GM12878 (cell line): Measurements from ENCODE around the gene DHCR24. TPM values are rescaled to one million over a fixed set of nuclear protein-coding genes. Genes with fewer than 3 reads are reported as not detected.

Experiments
- ATAC-seq: fragments of 200-7000 bp; cut with Tn5 transposase; 3 replicates; pipeline ENCODE4 v1.9.1; 2020; ENCODE audit warnings: mild to moderate bottlenecking, moderate library complexity
- BruUV-seq: library from RNA; stranded (reverse); fragments of 400-500 nt; replicated peaks from 2 replicates; lab custom pipeline; 2021; lab: Mats Ljungman, UMichigan
- CTCF ChIA-PET: fragments of 300-600 bp; sonication (Branson Sonifier 250); formaldehyde crosslinking; extraction: SDS; loops from one replicate; lab custom pipeline; 2021; ENCODE audit warnings: inconsistent platforms; lab: Yijun Ruan, JAX
- POLR2A ChIA-PET: fragments of 350-600 bp; formaldehyde crosslinking; extraction: SDS; loops from one replicate; lab custom pipeline; 2021; ENCODE audit warnings: inconsistent platforms; lab: Charles Lee
- RAD21 ChIA-PET: fragments of 300-600 bp; sonication (Branson Sonifier 250); formaldehyde crosslinking; loops from one replicate; lab custom pipeline; 2023; ENCODE audit warnings: antibody characterized with exemption; ENCODE audit not compliant: unreplicated experiment; lab: Charles Lee
- SMC1A ChIA-PET: fragments of 300-600 bp; sonication (Branson Sonifier 250); formaldehyde crosslinking; loops from one replicate; lab custom pipeline; 2023; ENCODE audit not compliant: unreplicated experiment, uncharacterized antibody; lab: Charles Lee
- DNase-seq: peaks from one replicate; pipeline ENCODE4 v3.0.0-alpha.2; 2011; ENCODE audit warnings: low read depth, low spot score
- FAIRE-seq: peaks from 3 replicates; lab custom pipeline; 2011; peaks lifted over from hg19 to GRCh38; lab: Jason Lieb, UNC
- H2AFZ ChIP-seq: 2 replicates; pipeline ENCODE4 v1.6.0; 2011; ENCODE audit warnings: low read depth, low read length, control low read depth; ENCODE audit not compliant: control insufficient read depth
- H3K27ac ChIP-seq: 2 replicates; pipeline ENCODE4 v1.5.1; 2011; ENCODE audit warnings: control low read depth; ENCODE audit not compliant: control insufficient read depth, insufficient read depth
- H3K27me3 ChIP-seq, 2 experiments: replicated peaks in 1 of 2; 2 replicates each; pipeline versions ENCODE4 v1.6.0 to v1.6.1; 2011; ENCODE audit warnings: low read length in 1 of 2; ENCODE audit not compliant: control insufficient read depth in 2 of 2, insufficient read depth in 2 of 2
- H3K36me3 ChIP-seq, 2 experiments: 2 replicates each; pipeline ENCODE4 v1.5.1; 2011; ENCODE audit warnings: low read length in 1 of 2; ENCODE audit not compliant: control insufficient read depth in 2 of 2, insufficient read depth in 2 of 2
- H3K4me1 ChIP-seq: 2 replicates; pipeline ENCODE4 v1.6.1; 2011; ENCODE audit warnings: mild to moderate bottlenecking, low read length, moderate library complexity, mixed read lengths; ENCODE audit not compliant: control insufficient read depth, insufficient read depth
- H3K4me2 ChIP-seq: 2 replicates; pipeline ENCODE4 v1.6.0; 2011; ENCODE audit warnings: control low read depth; ENCODE audit not compliant: control insufficient read depth, insufficient read depth
- H3K4me3 ChIP-seq: fragments of 200-600 bp; sonication (generic); 2 replicates; pipeline ENCODE4 v1.5.1; 2016
- H3K79me2 ChIP-seq: 2 replicates; pipeline ENCODE4 v1.6.0; 2011; ENCODE audit warnings: low read length; ENCODE audit not compliant: control insufficient read depth, insufficient read depth
- H3K9ac ChIP-seq: 2 replicates; pipeline ENCODE4 v1.8.0; 2011; ENCODE audit warnings: low read length, control low read depth, mixed read lengths; ENCODE audit not compliant: control insufficient read depth, insufficient read depth
- H3K9me3 ChIP-seq: replicated peaks from 3 replicates; pipeline ENCODE4 v1.5.1; 2011; ENCODE audit warnings: mild to moderate bottlenecking, low read length; ENCODE audit not compliant: control insufficient read depth, insufficient read depth
- H4K20me1 ChIP-seq: 2 replicates; pipeline ENCODE4 v1.6.0; 2011; ENCODE audit not compliant: control insufficient read depth, insufficient read depth
- BMI1 ChIP-seq: fragments of 450-650 bp; IDR thresholded peaks from 2 replicates; pipeline ENCODE4 v1.6.1; 2016; ENCODE audit warnings: mild to moderate bottlenecking, moderate library complexity, borderline replicate concordance
- CBX5 ChIP-seq: sonication (generic); IDR thresholded peaks from 2 replicates; pipeline ENCODE4 v1.6.1; 2016; ENCODE audit warnings: low read depth, moderate library complexity, mild to moderate bottlenecking, inconsistent platforms
- ETV6 ChIP-seq, 2 experiments: fragments of 450-650 bp in 1 of 2; IDR thresholded peaks in 1 of 2; conservative IDR thresholded peaks in 1 of 2; 2 replicates each; pipeline ENCODE4 v1.6.1; 2014; ENCODE audit warnings: antibody characterized with exemption in 1 of 2, borderline replicate concordance in 1 of 2, low read depth in 1 of 2, mild to moderate bottlenecking in 1 of 2, moderate library complexity in 1 of 2
- FOXM1 ChIP-seq: IDR thresholded peaks from 2 replicates; pipeline ENCODE4 v1.6.1; 2012; ENCODE audit warnings: low read depth, mild to moderate bottlenecking, inconsistent platforms, low read length, moderate library complexity
- IKZF2 ChIP-seq, 2 experiments: fragments of 450-650 bp; IDR thresholded peaks; 2 replicates each; pipeline ENCODE4 v1.6.1; 2017; ENCODE audit warnings: mild to moderate bottlenecking in 2 of 2, moderate library complexity in 2 of 2
- JUNB ChIP-seq: IDR thresholded peaks from 2 replicates; pipeline ENCODE4 v1.6.1; 2016; ENCODE audit warnings: antibody characterized with exemption, mild to moderate bottlenecking
- MYC ChIP-seq: IDR thresholded peaks from 2 replicates; pipeline ENCODE4 v1.6.1; 2011; ENCODE audit warnings: mild to moderate bottlenecking, low read length, moderate library complexity, inconsistent platforms; ENCODE audit not compliant: insufficient read depth, insufficient replicate concordance, insufficient read length, severe bottlenecking
- RUNX3 ChIP-seq: IDR thresholded peaks from 2 replicates; pipeline ENCODE4 v1.6.1; 2012; ENCODE audit warnings: low read length, inconsistent platforms
- SREBF2 ChIP-seq: IDR thresholded peaks from 2 replicates; pipeline ENCODE4 v1.6.1; 2012; ENCODE audit warnings: mild to moderate bottlenecking, low read length
- ZBED1 ChIP-seq: IDR thresholded peaks from 2 replicates; pipeline ENCODE4 v1.6.1; 2016; ENCODE audit warnings: borderline replicate concordance
- WGBS: methylation state at CpG from one replicate; pipeline ENCODE4 v1.1.6; 2016; ENCODE audit warnings: low lambda C conversion rate; ENCODE audit not compliant: insufficient replicate concordance, insufficient coverage; ENCODE audit errors: missing lambda C conversion rate; 5-methylcytosine and 5-hydroxymethylcytosine counted together
- in situ Hi-C: fragments of 300-500 bp; cut with MboI; formaldehyde crosslinking; loops from 9 replicates; pipeline ENCODE4 v1.14.3; 2018; ENCODE audit warnings: mixed read lengths
- intact Hi-C: fragments of 100-400 bp; cut with micrococcal nuclease; formaldehyde crosslinking; loops from one replicate; pipeline ENCODE4 v1.14.2; 2022; ENCODE audit not compliant: unreplicated experiment
- polyA plus RNA-seq, 11 experiments: library from polyadenylated mRNA; depleted of rRNA in 4 of 11; unstranded in 6 of 11; stranded (reverse) in 5 of 11; fragments of >200 nt; fragmentation: Nextera tagmentation in 4 of 11; fragmentation: Illumina TruSeq in 1 of 11; extraction: Ambion mirVana in 4 of 11; extraction: Trizol in 1 of 11; gene quantifications; 1 replicate in 1 of 11; 2 replicates in 10 of 11; pipeline versions ENCODE4 v1.2.1 to v1.2.3, GENCODE V29; 2011 to 2016; ENCODE audit warnings: inconsistent platforms in 2 of 11, missing spikeins in 2 of 11, low read depth in 1 of 11
- total RNA-seq, 4 experiments: library from RNA; depleted of rRNA in 3 of 4; stranded (reverse); fragments of >200 nt in 3 of 4; fragmentation: Illumina TruSeq in 1 of 4; extraction: Trizol in 1 of 4; gene quantifications; 2 replicates each; pipeline versions ENCODE4 v1.2.1 to v1.2.3, GENCODE V29; 2013 to 2021
- TF ChIP-seq, protein P1 (sequence below), 3 experiments: IDR thresholded peaks in 2 of 3; conservative IDR thresholded peaks in 1 of 3; 2 replicates each; pipeline ENCODE4 v1.5.1; 2011; ENCODE audit warnings: low read depth in 3 of 3, low read length in 3 of 3, mild to moderate bottlenecking in 3 of 3, control low read depth in 2 of 3, moderate library complexity in 2 of 3, inconsistent platforms in 1 of 3, mixed read lengths in 1 of 3; ENCODE audit not compliant: control insufficient read depth in 2 of 3, insufficient read depth in 1 of 3; ENCODE audit errors: extremely low read depth in 1 of 3
- TF ChIP-seq, protein P2 (sequence below): IDR thresholded peaks from 2 replicates; pipeline ENCODE4 v1.6.1; 2012; ENCODE audit warnings: low read length, inconsistent platforms
- TF ChIP-seq, protein P3 (sequence below): fragments of 450-650 bp; IDR thresholded peaks from 2 replicates; pipeline ENCODE4 v1.6.1; 2017; ENCODE audit warnings: mild to moderate bottlenecking, moderate library complexity
- TF ChIP-seq, protein P4 (sequence below): fragments of 450-650 bp; IDR thresholded peaks from 2 replicates; pipeline ENCODE4 v1.6.1; 2018; ENCODE audit warnings: mild to moderate bottlenecking, low read depth, moderate library complexity; ENCODE audit not compliant: partially characterized antibody

The DHCR24 gene
- total and polyA plus RNA-seq, 10 of the 15 experiments (the other 5 are each of a cell fraction or from before 2014, with no cell fraction given), result 23.3 to 169 (median 120) TPM

DNA sequence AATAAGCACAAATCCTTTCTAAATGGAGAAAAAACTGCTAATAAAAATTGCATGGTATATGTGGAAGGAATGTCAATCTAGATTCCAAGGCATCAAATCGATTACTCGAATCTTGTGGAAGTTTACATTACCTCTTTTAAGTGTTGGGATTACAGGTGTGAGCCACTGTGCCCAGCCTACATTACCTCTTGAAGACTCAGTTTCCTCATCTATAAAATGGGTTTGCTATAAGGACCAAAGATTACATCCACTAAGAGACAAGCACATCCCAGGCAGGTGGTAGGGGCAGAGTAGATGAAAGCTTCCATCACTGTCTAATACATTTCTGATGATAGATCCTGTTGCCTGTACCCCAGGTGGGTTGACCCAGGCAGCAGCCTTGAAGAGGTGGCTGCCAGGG, 16.1 kb downstream of the DHCR24 start:
- RAD21 ChIA-PET, result no interaction called here
- TF ChIP-seq RUNX3 (no peak), CBX5 (no peak), ZBED1 (no peak), BMI1 (no peak), SREBF2 (no peak), MYC (no peak), ETV6 (conservative IDR thresholded peaks at IDR 0.05 in 1 of 2, IDR thresholded peaks at IDR 0.05 in 1 of 2; ENCODE audit: borderline replicate concordance in 1 of 2, low read depth in 1 of 2) (no peak), JUNB (no peak), FOXM1 (no peak), IKZF2 (IDR thresholded peaks at IDR 0.05) (no peak)
- TF ChIP-seq, protein P1, sequence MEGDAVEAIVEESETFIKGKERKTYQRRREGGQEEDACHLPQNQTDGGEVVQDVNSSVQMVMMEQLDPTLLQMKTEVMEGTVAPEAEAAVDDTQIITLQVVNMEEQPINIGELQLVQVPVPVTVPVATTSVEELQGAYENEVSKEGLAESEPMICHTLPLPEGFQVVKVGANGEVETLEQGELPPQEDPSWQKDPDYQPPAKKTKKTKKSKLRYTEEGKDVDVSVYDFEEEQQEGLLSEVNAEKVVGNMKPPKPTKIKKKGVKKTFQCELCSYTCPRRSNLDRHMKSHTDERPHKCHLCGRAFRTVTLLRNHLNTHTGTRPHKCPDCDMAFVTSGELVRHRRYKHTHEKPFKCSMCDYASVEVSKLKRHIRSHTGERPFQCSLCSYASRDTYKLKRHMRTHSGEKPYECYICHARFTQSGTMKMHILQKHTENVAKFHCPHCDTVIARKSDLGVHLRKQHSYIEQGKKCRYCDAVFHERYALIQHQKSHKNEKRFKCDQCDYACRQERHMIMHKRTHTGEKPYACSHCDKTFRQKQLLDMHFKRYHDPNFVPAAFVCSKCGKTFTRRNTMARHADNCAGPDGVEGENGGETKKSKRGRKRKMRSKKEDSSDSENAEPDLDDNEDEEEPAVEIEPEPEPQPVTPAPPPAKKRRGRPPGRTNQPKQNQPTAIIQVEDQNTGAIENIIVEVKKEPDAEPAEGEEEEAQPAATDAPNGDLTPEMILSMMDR (IDR thresholded peaks at IDR 0.05 in 2 of 3, conservative IDR thresholded peaks at IDR 0.05 in 1 of 3; ENCODE audit: control insufficient read depth in 2 of 3, extremely low read depth in 1 of 3, insufficient read depth in 1 of 3, low read depth in 3 of 3, low read length in 3 of 3), result no peak
- TF ChIP-seq, protein P2, sequence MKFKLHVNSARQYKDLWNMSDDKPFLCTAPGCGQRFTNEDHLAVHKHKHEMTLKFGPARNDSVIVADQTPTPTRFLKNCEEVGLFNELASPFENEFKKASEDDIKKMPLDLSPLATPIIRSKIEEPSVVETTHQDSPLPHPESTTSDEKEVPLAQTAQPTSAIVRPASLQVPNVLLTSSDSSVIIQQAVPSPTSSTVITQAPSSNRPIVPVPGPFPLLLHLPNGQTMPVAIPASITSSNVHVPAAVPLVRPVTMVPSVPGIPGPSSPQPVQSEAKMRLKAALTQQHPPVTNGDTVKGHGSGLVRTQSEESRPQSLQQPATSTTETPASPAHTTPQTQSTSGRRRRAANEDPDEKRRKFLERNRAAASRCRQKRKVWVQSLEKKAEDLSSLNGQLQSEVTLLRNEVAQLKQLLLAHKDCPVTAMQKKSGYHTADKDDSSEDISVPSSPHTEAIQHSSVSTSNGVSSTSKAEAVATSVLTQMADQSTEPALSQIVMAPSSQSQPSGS, result no peak
- TF ChIP-seq, protein P3, sequence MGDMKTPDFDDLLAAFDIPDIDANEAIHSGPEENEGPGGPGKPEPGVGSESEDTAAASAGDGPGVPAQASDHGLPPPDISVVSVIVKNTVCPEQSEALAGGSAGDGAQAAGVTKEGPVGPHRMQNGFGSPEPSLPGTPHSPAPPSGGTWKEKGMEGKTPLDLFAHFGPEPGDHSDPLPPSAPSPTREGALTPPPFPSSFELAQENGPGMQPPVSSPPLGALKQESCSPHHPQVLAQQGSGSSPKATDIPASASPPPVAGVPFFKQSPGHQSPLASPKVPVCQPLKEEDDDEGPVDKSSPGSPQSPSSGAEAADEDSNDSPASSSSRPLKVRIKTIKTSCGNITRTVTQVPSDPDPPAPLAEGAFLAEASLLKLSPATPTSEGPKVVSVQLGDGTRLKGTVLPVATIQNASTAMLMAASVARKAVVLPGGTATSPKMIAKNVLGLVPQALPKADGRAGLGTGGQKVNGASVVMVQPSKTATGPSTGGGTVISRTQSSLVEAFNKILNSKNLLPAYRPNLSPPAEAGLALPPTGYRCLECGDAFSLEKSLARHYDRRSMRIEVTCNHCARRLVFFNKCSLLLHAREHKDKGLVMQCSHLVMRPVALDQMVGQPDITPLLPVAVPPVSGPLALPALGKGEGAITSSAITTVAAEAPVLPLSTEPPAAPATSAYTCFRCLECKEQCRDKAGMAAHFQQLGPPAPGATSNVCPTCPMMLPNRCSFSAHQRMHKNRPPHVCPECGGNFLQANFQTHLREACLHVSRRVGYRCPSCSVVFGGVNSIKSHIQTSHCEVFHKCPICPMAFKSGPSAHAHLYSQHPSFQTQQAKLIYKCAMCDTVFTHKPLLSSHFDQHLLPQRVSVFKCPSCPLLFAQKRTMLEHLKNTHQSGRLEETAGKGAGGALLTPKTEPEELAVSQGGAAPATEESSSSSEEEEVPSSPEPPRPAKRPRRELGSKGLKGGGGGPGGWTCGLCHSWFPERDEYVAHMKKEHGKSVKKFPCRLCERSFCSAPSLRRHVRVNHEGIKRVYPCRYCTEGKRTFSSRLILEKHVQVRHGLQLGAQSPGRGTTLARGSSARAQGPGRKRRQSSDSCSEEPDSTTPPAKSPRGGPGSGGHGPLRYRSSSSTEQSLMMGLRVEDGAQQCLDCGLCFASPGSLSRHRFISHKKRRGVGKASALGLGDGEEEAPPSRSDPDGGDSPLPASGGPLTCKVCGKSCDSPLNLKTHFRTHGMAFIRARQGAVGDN, result no peak
- TF ChIP-seq, protein P4, sequence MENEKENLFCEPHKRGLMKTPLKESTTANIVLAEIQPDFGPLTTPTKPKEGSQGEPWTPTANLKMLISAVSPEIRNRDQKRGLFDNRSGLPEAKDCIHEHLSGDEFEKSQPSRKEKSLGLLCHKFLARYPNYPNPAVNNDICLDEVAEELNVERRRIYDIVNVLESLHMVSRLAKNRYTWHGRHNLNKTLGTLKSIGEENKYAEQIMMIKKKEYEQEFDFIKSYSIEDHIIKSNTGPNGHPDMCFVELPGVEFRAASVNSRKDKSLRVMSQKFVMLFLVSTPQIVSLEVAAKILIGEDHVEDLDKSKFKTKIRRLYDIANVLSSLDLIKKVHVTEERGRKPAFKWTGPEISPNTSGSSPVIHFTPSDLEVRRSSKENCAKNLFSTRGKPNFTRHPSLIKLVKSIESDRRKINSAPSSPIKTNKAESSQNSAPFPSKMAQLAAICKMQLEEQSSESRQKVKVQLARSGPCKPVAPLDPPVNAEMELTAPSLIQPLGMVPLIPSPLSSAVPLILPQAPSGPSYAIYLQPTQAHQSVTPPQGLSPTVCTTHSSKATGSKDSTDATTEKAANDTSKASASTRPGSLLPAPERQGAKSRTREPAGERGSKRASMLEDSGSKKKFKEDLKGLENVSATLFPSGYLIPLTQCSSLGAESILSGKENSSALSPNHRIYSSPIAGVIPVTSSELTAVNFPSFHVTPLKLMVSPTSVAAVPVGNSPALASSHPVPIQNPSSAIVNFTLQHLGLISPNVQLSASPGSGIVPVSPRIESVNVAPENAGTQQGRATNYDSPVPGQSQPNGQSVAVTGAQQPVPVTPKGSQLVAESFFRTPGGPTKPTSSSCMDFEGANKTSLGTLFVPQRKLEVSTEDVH, result no peak

More for the DNA sequence above, 16.1 kb downstream of the DHCR24 start:
- no peak overlapping the region for H3K4me3 ChIP-seq
- H3K9me3 ChIP-seq, result no peaks in the 10 kb centered on the region
- H3K27ac ChIP-seq, result no peak overlapping the region
- intact Hi-C loops, result no loop called here
- H3K4me2 ChIP-seq, result no peak overlapping the region
- BruUV-seq, result no TSS peak
- CTCF ChIA-PET, result interaction anchor here (1.9 kb wide), 1 partner anchor 10 kb away, joined by 9 read pairs; no protein-coding TSS in a partner anchor
- H3K36me3 ChIP-seq, result peaks cover 45 to 48% of the 10 kb centered on the region in 2 experiments
- FAIRE-seq, result no peak
- H3K79me2 ChIP-seq, result no peaks in the 10 kb centered on the region
- in situ Hi-C loops, result no loop called here
- H3K9ac ChIP-seq, result no peak overlapping the region
- no peak overlapping the region for H2AFZ ChIP-seq
- POLR2A ChIA-PET, result interaction anchor here (1.2 kb wide), 1 partner anchor 14 kb away, joined by 3 read pairs; no protein-coding TSS in a partner anchor
- SMC1A ChIA-PET, result no interaction called here
- 100% methylated on average over 2 of the region's 2 CpGs for WGBS
- H3K27me3 ChIP-seq, result no peaks in the 10 kb centered on the region
- no peak for DNase-seq
- H3K4me1 ChIP-seq, result no peaks in the 10 kb centered on the region
- no peak for ATAC-seq
- H4K20me1 ChIP-seq, result no peaks in the 10 kb centered on the region; the same call in none of the 2 replicates
